ENCODE results near the gene MSANTD1.

Gene MSANTD1

GRCh38 chr4:3248811-3249661 is at the start of gene MSANTD1:
Gene MSANTD1 (plus strand): TSS chr4:3249159. CDS start chr4:3249223, 64 bp downstream.
- in situ Hi-C loops (cut with HindIII; ENCODE audit: low sequenced_read_pairs) = loop anchor here (25.0 kb wide), 1 partner anchor 113 kb away; no protein-coding TSS in a partner anchor

- in situ Hi-C loops (cut with HindIII; ENCODE audit: low sequenced_read_pairs) = no loop called here
Observed at GRCh38 chr4:3199653-3200422, 49.1 kb upstream of the MSANTD1 start.

GRCh38 chr4:3200423-3201090 is 48.4 kb upstream of the MSANTD1 start:
- in situ Hi-C loops (cut with HindIII; ENCODE audit: low sequenced_read_pairs) = no loop called here

GRCh38 chr4:3201718-3202702 is 46.9 kb upstream of the MSANTD1 start:
- in situ Hi-C loops (cut with HindIII; ENCODE audit: low sequenced_read_pairs) = no loop called here

GRCh38 chr4:3202836-3203820 is 45.8 kb upstream of the MSANTD1 start:
- in situ Hi-C loops (cut with HindIII; ENCODE audit: low sequenced_read_pairs) = no loop called here

- in situ Hi-C loops (cut with HindIII; ENCODE audit: low sequenced_read_pairs) = no loop called here
Observed at GRCh38 chr4:3203971-3204431, 45.0 kb upstream of the MSANTD1 start.

- in situ Hi-C loops (cut with HindIII; ENCODE audit: low sequenced_read_pairs) = no loop called here
Observed at GRCh38 chr4:3205995-3206394, 43.0 kb upstream of the MSANTD1 start.

GRCh38 chr4:3206439-3207100 is 42.4 kb upstream of the MSANTD1 start:
- in situ Hi-C loops (cut with HindIII; ENCODE audit: low sequenced_read_pairs) = no loop called here

GRCh38 chr4:3207531-3208037 is 41.4 kb upstream of the MSANTD1 start:
- in situ Hi-C loops (cut with HindIII; ENCODE audit: low sequenced_read_pairs) = no loop called here

- in situ Hi-C loops (cut with HindIII; ENCODE audit: low sequenced_read_pairs) = no loop called here
Observed at GRCh38 chr4:3208826-3209225, 40.1 kb upstream of the MSANTD1 start.

- in situ Hi-C loops (cut with HindIII; ENCODE audit: low sequenced_read_pairs) = no loop called here
Observed at GRCh38 chr4:3209551-3210325, 39.2 kb upstream of the MSANTD1 start.

- in situ Hi-C loops (cut with HindIII; ENCODE audit: low sequenced_read_pairs) = no loop called here
Observed at GRCh38 chr4:3210467-3210866, 38.5 kb upstream of the MSANTD1 start.

- in situ Hi-C loops (cut with HindIII; ENCODE audit: low sequenced_read_pairs) = no loop called here
Observed at GRCh38 chr4:3211866-3212265, 37.1 kb upstream of the MSANTD1 start.

GRCh38 chr4:3212391-3213105 is 36.4 kb upstream of the MSANTD1 start:
- in situ Hi-C loops (cut with HindIII; ENCODE audit: low sequenced_read_pairs) = no loop called here

GRCh38 chr4:3213106-3213425 is 35.9 kb upstream of the MSANTD1 start:
- in situ Hi-C loops (cut with HindIII; ENCODE audit: low sequenced_read_pairs) = no loop called here

GRCh38 chr4:3213661-3214250 is 35.2 kb upstream of the MSANTD1 start:
- in situ Hi-C loops (cut with HindIII; ENCODE audit: low sequenced_read_pairs) = no loop called here

GRCh38 chr4:3215256-3215655 is 33.7 kb upstream of the MSANTD1 start:
- in situ Hi-C loops (cut with HindIII; ENCODE audit: low sequenced_read_pairs) = no loop called here

Measured in DLD1 (cell line).